ENCODE measurements around the gene C2CD2L. TPM values are rescaled to one million over a fixed set of nuclear protein-coding genes. Genes with fewer than 3 reads are reported as not detected.

The C2CD2L gene
- total RNA-seq, 1 donor from 2014 or later, result 11.1 TPM

- Mint-ChIP-seq H3K4me3 (ENCODE audit: unreplicated experiment) (no peak overlapping the region), H3K27ac (ENCODE audit: unreplicated experiment) (no peak overlapping the region), H3K27me3 (ENCODE audit: low read depth, unreplicated experiment) (no peaks in the 10 kb centered on the region), H3K9me3 (ENCODE audit: unreplicated experiment) (no peaks in the 10 kb centered on the region), H3K36me3 (ENCODE audit: low read depth, unreplicated experiment) (no peaks in the 10 kb centered on the region), H3K4me1 (ENCODE audit: low read depth, unreplicated experiment) (peaks cover 3% of the 10 kb centered on the region)
- Histone ChIP-seq H3K4me1 (ENCODE audit: insufficient read depth, low read length) (peaks cover 6% of the 10 kb centered on the region), H3K36me3 (ENCODE audit: insufficient read depth, low read length) (no peaks in the 10 kb centered on the region), H3K79me2 (ENCODE audit: insufficient read depth, low read length) (peaks cover 27% of the 10 kb centered on the region), H3K4me3 (ENCODE audit: insufficient read depth, low read depth, low read length) (no peak overlapping the region), H3K4me2 (ENCODE audit: low read length) (no peak overlapping the region), H3K27me3 (ENCODE audit: insufficient read depth, low read length) (no peaks in the 10 kb centered on the region), H3K9me3 (ENCODE audit: insufficient read depth, low read depth, low read length) (no peaks in the 10 kb centered on the region), H4K20me1 (ENCODE audit: insufficient read depth, low read length) (no peaks in the 10 kb centered on the region), H3K27ac (ENCODE audit: low read depth, low read length) (no peak overlapping the region), H3K9ac (ENCODE audit: low read length) (no peak overlapping the region), H2AFZ (ENCODE audit: low read depth, low read length) (no peak overlapping the region)
- FAIRE-seq (no peak), DNase-seq (ENCODE audit: low read depth) (peak; percentile 47)
- TF ChIP-seq CTCF (IDR thresholded peaks at IDR 0.05; ENCODE audit: insufficient read depth, low read depth, low read length), result no peak
- TF ChIP-seq EZH2 (IDR thresholded peaks at IDR 0.05; ENCODE audit: insufficient read depth, low read length), result no peak
Measured at GRCh38 chr11:119062779-119063178, 44.4 kb upstream of the C2CD2L start.

GRCh38 chr11:119065369-119065768, 41.8 kb upstream of the C2CD2L start:
- FAIRE-seq (no peak), DNase-seq (ENCODE audit: low read depth) (no peak)
- H3K4me1 ChIP-seq (ENCODE audit: insufficient read depth, low read length), result no peaks in the 10 kb centered on the region
- no peaks in the 10 kb centered on the region for H3K27me3 ChIP-seq (ENCODE audit: insufficient read depth, low read length)
- Mint-ChIP-seq H3K4me3 (ENCODE audit: unreplicated experiment) (no peak overlapping the region), H3K4me1 (ENCODE audit: low read depth, unreplicated experiment) (peaks cover 2% of the 10 kb centered on the region), H3K27me3 (ENCODE audit: low read depth, unreplicated experiment) (no peaks in the 10 kb centered on the region), H3K36me3 (ENCODE audit: low read depth, unreplicated experiment) (peaks cover 3% of the 10 kb centered on the region), H3K9me3 (ENCODE audit: unreplicated experiment) (no peaks in the 10 kb centered on the region), H3K27ac (ENCODE audit: unreplicated experiment) (no peak overlapping the region)
- H4K20me1 ChIP-seq (ENCODE audit: insufficient read depth, low read length), result no peaks in the 10 kb centered on the region
- TF ChIP-seq CTCF (IDR thresholded peaks at IDR 0.05; ENCODE audit: insufficient read depth, low read depth, low read length), result peak; percentile 47
- no peak for TF ChIP-seq EZH2 (IDR thresholded peaks at IDR 0.05; ENCODE audit: insufficient read depth, low read length)
- H3K9me3 ChIP-seq (ENCODE audit: insufficient read depth, low read depth, low read length), result no peaks in the 10 kb centered on the region
- H3K79me2 ChIP-seq (ENCODE audit: insufficient read depth, low read length), result peaks cover 39% of the 10 kb centered on the region
- H2AFZ ChIP-seq (ENCODE audit: low read depth, low read length), result no peak overlapping the region
- H3K36me3 ChIP-seq (ENCODE audit: insufficient read depth, low read length), result peaks cover 4% of the 10 kb centered on the region
- no peak overlapping the region for H3K4me2 ChIP-seq (ENCODE audit: low read length)
- H3K4me3 ChIP-seq (ENCODE audit: insufficient read depth, low read depth, low read length), result no peak overlapping the region
- no peak overlapping the region for H3K27ac ChIP-seq (ENCODE audit: low read depth, low read length)
- H3K9ac ChIP-seq (ENCODE audit: low read length), result no peak overlapping the region

DNA sequence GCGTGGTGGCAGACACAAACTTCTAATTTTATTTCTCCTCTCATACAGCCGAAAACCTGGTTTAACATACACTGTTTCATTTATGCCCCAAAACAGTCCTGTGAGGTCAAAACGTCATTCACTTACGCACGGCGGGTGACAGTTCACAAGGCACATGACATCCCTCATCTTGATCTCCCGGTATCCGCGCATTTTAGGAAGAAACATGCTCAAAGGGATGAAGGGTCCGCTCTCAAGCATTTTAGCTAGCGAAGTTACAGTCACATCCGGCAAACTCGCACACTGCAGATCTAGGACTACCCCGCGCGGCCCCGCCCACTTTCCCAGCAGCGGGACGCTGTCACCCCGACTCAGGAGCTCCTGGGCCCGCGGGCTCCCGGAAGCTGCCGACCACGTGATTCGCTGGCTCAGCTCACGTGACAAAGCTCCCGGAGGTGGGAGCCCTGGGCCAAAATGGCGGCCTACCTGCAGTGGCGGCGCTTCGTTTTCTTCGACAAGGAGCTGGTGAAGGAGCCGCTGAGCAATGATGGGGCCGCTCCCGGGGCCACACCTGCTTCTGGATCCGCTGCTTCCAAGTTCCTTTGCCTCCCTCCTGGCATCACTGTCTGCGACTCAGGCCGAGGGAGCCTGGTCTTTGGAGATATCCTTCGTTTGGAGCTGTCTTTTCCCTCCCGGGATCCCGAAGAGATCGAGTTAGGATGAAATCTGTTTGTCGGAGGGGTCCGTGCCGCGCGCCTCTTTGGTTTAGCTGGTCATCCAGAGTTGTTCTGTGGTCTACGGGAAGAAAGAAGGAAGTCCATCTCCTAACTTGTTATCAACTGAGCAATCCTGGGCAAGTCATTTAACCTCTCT, 39.5 kb upstream of the C2CD2L start, which contains the start of gene VPS11:
VPS11 (plus strand) TSS at position 448 of the 852 bp plus-strand sequence; CDS start at position 454, 6 bp downstream.
- H3K36me3 ChIP-seq (ENCODE audit: insufficient read depth, low read length), result peaks cover 11% of the 10 kb centered on the region
- H3K27me3 ChIP-seq (ENCODE audit: insufficient read depth, low read length), result no peaks in the 10 kb centered on the region
- peaks cover 43% of the 10 kb centered on the region for H3K79me2 ChIP-seq (ENCODE audit: insufficient read depth, low read length)
- H3K4me1 ChIP-seq (ENCODE audit: insufficient read depth, low read length), result no peaks in the 10 kb centered on the region
- peaks cover 2% of the 10 kb centered on the region for H3K4me1 Mint-ChIP-seq (ENCODE audit: low read depth, unreplicated experiment)
- H3K4me2 ChIP-seq (ENCODE audit: low read length), result peak within 1 kb of the TSS; percentile 96
- TF ChIP-seq CTCF (IDR thresholded peaks at IDR 0.05; ENCODE audit: insufficient read depth, low read depth, low read length) (no peak), EZH2 (IDR thresholded peaks at IDR 0.05; ENCODE audit: insufficient read depth, low read length) (no peak)
- H3K9me3 ChIP-seq (ENCODE audit: insufficient read depth, low read depth, low read length), result no peaks in the 10 kb centered on the region
- FAIRE-seq (no peak), DNase-seq (ENCODE audit: low read depth) (peak; percentile 86)
- peak within 1 kb of the TSS; percentile 98 for H3K4me3 ChIP-seq (ENCODE audit: insufficient read depth, low read depth, low read length)
- H3K27ac Mint-ChIP-seq (ENCODE audit: unreplicated experiment), result peak within 1 kb of the TSS; percentile 90
- peaks cover 3% of the 10 kb centered on the region for H3K36me3 Mint-ChIP-seq (ENCODE audit: low read depth, unreplicated experiment)
- peak within 1 kb of the TSS; percentile 96 for H3K9ac ChIP-seq (ENCODE audit: low read length)
- no peaks in the 10 kb centered on the region for H3K27me3 Mint-ChIP-seq (ENCODE audit: low read depth, unreplicated experiment)
- no peaks in the 10 kb centered on the region for H3K9me3 Mint-ChIP-seq (ENCODE audit: unreplicated experiment)
- peak within 1 kb of the TSS; percentile 90 for H2AFZ ChIP-seq (ENCODE audit: low read depth, low read length)
- no peaks in the 10 kb centered on the region for H4K20me1 ChIP-seq (ENCODE audit: insufficient read depth, low read length)
- peak within 1 kb of the TSS; percentile 84 for H3K27ac ChIP-seq (ENCODE audit: low read depth, low read length)
- peak within 1 kb of the TSS; percentile 92 for H3K4me3 Mint-ChIP-seq (ENCODE audit: unreplicated experiment)

Measured in astrocyte (in vitro differentiated cells and primary cell).